SK-N-MC (cell line): ENCODE data around the gene GAREM2.

Experiments used
- EZH2 ChIP-seq: fragments of 200-600 bp; sonication (generic); IDR thresholded peaks from one replicate; pipeline ENCODE4 v1.6.1; 2017; ENCODE audit warnings: antibody characterized with exemption
- POLR2AphosphoS5 ChIP-seq: IDR thresholded peaks from 2 replicates; pipeline ENCODE4 v1.6.1; 2012; ENCODE audit warnings: mild to moderate bottlenecking, low read depth, low read length, borderline replicate concordance

GRCh38 chr2:26174691-26175465 lies 2.0 kb downstream of the GAREM2 start:
- TF ChIP-seq EZH2 (no peak), POLR2AphosphoS5 (no peak)
